Activated gamma-delta T cell treated with Interleukin-2 at 50 U/mL for 16 hours (primary cell): ENCODE measurements around the gene MAX.

Source experiments
- DNase-seq: peaks from one replicate; pipeline ENCODE4 v3.0.0-alpha.2; 2020

The MAX gene

DNA sequence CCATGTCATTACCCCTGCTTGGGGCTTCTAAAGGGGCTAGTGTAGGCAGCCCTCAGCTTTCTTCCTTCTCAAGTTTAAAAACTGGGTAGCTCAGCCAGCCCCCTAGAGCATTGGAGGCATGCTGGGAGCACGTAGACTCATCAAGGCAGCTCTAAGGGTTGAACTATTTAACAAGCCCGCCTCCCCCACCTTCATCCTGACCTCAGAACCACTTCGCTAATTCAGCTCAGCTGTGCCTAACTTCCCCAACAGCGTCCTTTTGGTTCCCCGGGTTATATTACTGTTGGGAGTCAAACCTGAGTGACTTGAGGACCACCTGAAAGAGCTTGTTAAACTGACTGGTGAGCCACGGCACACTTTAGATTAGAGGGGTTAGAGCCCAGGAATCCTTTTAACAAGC is 30.1 kb downstream of the MAX start:
- DNase-seq: no peak

DNA sequence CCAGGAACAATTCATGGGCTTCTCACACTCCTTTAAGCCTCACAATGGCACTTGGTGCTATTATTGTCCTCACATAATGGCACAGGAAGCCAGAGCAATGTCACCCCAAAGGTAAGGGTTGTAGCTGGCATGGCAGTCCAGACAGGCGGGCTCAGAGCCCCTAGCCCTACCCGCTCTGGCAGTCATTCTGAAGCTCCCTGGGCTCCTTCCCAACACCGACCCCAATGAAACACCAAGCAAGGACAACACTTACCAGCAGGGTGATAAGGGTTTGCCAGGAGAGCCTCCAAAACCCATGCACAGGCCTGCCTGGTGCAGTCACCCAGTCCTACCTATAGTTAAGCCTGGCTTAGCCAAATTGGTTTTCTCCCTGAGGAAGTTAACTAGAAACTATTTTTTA is 30.8 kb downstream of the MAX start:
- DNase-seq: no peak

DNA sequence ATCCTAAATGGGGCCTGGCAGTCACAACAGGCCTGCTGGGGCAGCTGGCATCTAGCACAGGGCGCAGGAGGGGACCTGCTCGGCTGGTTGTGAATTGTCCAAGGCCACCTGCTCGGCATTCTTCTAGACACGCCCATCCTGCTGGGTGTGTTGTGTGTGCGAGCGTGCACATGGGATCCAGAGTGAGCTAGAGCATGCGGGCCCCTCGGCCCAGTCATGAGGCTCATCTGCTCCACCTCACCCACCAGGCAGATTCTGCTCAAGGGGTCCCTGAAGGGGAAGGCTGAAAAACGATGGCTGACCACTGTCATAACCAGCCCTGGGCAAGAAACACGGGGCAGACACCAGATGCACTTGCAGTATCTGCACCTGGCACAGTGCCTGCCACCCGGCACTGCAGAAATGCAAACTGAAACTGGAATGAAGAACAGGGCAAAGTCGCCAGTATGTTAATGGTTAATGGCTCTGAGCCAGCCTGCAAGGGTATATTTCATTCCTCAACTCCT is 31.8 kb downstream of the MAX start:
- no peak for DNase-seq

DNA sequence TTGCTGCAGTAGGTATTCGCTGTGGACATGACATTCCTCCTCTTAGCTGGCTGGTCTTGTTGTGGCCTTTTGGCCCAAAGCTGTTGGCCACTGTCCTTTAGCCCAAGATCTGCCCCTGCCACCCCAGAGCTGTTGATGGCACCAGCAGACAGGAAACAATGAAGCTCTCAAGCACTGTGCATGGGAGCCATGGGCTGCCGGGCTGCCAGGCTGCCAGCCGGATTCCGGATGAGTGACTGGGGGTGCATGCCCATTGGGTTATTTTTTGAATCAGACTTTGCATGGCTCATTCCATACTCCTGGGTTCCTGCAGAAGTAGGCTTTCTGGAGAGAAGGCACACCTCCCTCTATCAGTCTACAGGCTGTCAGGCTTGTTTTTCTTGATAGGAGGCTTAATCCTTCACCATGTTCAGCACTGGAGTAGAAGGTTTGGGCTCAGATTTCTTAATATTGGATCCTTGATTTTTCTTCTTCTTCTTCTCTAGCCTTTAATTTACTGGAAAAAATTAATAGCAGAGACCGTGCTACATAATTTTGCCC is 32.4 kb downstream of the MAX start:
- DNase-seq: no peak

DNA sequence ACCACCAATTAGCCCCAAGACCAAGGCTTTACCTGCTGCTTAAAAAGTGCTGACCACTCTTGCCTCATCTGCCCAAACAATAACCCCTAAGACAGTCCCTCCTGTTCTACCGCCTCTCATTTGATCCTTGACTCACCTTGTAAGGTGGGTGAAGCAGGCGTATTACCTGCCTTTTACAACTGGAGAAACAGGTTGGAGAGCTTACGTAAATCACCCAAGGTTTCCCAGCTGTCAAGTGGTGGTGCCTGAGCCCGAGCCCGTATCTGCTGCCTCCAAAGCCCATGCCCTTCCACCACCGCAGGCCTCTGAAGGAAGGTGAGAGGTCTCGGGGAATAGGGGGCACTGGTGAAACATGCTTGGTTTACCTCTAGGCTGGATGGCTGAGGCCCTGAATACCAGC is 36.6 kb downstream of the MAX start:
- no peak for DNase-seq

DNA sequence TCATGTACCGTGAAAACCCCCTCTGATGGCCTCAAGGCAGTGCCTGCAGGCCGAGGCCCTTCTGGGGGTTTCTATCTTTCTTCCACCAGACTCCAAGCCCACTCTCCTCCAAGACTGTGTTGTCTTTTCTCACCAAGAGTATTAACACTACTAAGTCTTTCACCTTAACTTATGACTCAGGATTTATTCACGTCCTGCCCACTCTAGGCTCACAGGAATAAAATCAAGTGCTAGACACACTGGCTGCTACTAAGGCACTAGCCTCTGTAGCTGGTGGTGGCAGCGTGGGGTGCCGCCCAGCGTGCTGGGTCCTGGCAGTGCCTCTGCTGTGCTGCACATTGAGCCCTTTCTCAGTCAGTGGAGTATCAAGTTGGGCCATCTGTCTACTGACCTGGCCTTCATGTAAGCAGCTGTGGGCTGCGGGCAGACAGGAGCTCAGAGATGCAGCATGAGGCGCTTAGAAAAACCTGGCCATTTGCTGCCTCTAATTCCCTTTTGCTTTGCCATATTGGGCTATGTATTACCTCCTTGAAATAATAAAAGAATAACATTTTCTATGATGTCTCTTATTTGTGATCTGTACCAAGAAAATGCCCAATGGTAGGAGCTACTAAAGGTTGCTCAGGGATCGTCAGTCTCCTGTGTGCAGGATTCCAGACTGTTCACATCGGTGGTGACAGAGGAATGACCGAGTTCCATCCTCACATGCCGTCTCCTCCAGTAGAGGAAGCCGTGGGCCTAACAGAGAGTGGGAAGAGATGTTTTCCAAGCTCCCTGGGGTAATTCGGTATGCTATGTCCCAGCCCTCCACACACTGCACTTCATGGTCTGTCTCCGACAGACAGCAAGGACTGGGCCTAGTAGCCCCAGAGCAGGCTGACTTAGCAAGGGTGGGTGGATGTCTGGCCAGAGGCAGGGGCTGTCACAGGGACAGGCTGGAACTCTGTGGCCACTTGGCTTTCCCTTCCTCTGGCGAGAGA is 39.9 kb downstream of the MAX start:
- DNase-seq: no peak

DNA sequence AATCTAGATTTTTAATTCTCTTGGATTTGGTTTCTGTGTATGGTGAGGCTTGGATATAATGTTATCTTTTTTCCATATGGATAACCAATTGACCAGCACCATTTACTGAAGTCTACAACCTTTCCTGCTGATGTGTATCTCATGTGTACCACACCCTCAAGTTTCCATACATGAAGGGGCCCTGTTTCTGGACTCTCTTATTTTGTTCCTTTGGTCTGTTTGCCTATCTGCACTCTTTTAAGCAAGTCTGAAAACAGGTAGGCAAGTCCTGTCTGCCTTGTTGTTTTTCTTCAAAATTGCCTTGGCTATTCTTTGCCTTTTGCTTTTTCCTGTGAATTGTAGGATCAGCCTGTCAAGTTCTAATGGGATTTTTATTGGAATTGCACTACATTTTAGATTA is 44.6 kb downstream of the MAX start:
- DNase-seq: no peak

DNA sequence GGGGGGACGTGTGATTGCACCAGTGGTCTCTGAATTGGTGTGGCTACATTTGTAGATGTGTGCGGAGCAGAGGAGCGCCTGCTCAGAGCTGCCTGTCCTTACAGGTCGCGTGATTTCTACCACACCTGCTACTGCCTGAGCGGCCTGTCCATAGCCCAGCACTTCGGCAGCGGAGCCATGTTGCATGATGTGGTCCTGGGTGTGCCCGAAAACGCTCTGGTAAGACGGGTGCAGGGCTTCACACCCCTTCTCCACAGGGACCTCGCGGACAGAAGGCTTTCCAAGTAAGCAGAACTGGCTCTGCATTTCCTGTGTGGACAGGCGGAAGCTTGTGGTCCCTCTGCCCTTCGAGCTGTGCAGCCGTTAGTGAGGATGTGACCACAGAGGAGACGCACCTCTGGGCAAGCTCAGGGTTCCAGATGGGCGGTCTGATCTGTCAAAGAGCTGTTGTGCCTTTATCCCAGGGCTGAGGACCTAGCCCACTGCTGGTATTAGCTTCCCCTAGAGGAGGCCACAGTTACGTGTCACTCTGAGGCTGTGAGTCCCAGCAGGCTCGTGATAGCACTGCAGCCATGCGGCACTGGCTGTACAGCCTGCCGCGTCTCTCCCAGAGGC is 47.7 kb downstream of the MAX start:
- no peak for DNase-seq

DNA sequence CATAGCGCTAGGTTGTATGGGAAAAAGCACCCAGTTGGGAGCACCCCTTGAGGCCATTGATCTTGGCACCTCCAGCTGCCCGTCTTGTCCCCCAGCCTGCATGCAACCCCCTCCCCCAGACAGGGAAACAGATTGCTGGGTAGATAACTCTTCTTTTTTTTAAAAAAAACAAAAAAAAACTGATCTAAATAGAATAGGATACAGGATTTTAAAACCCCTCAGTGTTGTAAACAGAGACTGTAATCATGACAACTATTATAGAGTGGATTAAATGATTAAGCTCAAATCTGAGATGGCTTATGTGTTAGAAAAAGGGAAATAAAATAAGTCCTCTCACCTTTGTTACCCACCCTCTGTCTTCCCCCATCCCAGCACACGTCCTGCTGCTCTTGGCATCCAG is 48.9 kb downstream of the MAX start:
- no peak for DNase-seq

DNA sequence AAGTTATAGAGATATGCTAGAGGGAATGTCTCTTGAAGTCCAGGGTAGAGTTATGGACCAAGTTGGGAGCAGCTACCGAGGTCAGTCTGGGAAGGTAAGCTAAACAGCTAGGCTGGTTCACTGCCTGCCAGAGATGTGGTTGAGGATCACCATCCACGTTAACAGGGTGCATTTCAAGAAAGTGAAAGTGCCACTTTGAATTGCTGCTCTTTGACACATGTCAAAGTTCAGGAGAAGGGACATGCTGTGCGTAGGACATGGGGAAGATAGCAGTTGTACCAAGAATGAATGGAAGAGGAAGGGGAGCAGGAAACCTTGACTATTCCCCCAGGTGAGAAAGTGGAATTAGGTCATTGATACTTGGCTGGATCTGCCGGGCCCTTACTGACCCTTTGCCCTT is 49.5 kb downstream of the MAX start:
- DNase-seq: no peak

DNA sequence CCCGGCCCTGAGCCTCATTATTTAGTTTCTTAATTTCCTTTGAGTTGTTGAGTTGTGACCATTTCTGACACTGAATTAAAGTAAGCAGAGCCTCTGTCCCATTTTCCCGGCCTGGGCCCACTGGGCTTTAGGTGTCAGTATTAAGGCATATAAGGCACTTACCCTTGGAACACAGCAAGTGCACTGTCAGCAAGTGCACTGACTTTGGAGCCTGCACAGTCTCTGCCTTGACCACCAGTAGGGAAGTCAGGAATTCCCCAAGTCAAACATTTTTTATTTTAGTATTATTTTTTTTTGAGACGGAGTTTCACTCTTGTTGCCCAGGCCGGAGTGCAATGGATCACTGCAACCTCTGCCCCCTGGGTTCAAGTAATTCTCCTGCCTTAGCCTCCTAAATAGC is 56.6 kb downstream of the MAX start:
- DNase-seq: no peak

DNA sequence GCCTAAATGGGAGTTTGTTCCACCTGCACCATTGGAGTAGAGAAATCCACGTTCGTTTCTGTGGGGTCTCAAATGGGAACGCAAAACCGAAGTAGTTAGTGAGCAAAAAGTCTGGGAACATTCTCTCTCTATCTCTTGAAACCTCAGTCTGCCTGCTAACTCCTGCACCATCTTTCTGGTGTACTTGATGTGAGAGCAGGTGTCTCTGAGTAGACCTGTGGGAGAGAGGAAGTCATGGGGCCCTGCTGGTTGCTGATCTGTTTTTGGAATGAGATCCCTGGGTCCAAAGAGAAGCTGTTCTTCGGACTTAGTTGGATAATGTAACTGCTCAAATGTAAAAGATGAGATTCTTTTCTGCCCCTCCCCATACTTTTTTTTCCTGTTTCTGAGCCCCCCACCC is 57.3 kb downstream of the MAX start:
- no peak for DNase-seq

DNA sequence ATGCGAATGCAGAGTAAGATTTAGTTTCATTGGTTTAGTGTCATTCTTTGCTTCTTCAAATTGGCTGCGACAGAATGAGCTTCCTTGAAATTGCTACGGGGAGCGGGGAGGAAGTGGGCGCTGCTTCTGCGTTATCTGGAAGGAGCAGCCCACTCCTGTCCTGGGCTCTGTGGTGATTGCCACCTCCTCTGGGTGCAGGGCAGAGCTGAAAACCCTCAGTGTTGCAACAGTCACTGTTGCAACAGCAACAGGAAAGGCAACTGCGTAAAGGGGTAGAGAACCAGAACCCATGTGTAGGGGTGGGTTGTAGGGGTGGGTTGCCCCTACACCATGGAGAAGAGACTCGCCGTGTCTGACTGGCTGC is 57.7 kb downstream of the MAX start:
- no peak for DNase-seq

DNA sequence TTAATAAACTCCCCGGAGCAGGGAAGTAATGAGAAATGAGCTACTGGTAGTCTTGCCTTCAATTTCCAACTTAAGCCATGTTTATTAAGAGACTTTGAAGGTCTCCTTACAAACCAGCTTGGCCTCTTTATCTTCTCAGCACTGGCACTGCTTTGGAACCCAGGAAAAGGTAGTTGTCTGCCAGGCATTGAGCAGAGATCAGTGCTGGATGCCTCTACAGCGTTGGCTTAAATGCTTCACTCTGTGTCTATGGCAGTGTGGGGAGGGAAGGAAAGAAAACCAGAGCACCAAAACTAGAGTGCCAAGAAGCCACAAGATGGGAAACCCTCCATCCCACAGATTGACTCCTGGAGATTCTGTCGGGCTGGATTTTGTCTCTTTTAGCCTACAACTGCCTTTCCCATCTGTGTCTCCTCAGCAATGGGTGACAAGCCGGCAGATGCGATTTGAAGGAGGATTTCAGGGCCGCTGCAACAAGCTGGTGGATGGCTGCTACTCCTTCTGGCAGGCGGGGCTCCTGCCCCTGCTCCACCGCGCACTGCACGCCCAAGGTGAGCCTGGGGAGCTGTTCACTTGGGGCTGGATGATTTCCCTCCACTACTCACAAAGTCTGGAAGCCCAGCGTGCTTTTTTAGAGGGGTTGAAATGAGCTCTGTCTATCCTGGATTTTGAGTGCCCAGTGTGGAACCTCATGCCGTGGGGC is 58.3 kb downstream of the MAX start:
- DNase-seq: no peak

DNA sequence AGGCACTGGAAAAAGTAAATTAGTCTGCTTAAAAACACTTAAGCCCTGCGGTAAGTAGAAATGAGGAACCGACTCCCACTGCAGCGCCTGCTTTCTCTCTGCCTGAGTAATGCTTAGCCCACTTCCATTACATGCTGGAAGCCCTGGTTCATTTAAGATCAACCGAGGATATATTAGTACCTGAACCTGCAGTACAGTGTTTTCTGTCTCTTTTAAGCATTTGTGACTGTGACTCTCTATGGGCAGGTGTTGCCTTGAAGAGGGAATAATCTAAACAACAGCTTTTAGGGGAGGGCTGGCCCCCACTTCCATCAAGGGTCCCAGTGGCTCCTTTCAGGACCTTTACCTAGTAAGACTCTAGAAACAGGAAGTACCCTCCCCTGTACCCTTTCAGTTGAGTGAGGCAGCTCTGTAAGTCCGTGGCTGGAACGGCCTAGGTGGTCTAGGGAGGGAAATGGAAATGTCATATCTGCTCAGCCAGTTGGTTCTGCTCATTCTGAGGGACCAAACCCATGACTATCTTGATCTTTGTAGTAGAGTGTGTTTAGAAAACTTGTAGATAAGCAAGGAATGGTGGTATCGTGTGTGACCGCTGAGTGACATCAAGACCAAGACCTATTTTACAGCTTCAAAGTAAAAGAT is 59.5 kb downstream of the MAX start:
- no peak for DNase-seq

DNA sequence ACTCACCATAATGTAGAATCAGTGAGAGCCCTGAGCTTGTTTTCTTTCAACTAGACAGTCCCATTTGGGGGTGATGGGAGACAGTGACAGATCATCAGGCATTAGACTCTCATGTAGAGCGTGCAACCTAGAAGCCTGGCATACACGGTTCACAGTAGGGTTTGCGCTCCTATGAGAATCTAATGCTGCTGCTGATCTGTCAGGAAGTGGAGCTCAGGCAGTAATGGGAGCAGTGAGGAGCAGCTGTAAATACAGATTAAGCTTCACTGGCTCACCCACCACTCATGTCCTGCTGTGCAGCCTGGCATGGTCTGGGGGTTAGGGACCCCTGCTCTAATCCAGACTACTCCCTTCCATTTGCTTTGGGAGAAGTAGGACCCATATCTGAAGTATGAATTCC is 60.0 kb downstream of the MAX start:
- no peak for DNase-seq

DNA sequence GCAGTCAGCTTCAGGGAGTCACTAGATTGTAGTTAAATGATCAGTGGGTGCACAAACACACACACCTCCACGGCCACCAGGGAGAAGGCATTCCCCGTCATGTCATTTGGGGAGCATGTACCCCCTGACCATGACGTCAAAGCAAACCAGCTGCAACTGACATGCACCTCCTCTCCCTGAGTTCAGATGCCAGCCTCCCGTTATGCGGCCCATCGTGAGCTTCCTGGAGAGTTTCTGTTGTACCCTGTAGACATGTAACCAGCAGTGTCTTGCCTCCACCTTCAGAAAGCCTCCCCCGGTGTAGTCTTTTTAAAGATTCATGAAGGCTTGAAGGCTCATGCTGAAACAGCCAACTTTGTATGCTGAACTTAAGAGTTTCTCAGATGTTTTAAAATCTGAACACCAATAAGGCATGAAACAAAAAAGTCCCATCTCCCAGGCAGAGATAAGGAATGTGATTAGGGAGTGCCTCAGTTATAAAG is 60.8 kb downstream of the MAX start:
- no peak for DNase-seq

DNA sequence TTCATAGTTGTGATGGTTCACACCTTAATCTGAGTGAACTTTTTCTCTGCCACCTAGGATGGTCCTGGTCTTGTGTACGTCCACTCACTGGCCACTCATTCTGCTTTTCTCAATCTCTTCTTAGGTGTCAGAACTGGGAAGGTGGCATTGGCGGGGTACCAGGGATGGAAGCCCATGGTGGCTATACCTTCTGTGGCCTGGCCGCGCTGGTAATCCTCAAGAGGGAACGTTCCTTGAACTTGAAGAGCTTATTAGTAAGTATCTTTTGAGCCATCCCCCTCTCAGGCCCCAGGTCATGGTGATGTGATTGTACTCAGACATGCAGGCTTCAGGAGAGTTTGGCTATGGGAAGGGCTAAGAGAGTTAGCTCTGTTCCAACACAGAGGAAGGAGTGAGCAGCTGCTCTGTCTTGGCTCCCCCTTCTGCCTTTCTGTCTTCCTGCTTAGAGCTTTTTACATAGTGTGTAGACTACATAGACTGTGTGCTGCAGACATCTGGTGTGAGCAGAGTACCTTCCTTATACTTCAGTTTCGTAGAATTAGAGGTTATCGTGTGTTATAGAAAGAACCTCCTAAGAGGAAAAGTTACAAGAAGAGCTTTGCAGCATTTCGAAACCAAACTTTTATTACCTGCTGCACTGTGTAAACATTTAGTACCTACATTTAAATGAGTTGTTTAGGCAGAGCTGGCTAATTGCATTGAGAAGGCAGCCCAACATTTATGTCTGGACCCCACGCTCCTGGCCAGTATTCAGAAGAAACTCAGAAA is 61.5 kb downstream of the MAX start:
- no peak for DNase-seq

DNA sequence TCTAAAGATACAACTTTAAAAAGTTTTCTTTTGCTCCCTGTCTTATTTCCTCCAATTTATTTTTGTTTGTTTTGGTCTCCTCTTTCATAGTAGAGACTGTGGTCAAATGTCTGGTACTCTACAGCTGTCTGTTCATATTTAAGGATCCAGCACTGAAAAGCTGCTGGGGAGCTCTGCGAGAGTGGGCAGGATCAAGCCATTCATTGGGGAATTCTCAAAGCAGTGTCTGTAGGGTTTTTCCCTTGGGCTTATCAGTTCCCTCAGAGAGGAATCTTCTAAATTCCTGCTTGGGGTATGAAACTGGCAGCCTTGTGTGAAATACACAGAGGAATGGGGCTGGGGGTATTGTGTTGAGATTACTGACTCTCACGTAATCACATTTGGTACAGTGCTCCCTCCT is 63.4 kb downstream of the MAX start:
- no peak for DNase-seq

DNA sequence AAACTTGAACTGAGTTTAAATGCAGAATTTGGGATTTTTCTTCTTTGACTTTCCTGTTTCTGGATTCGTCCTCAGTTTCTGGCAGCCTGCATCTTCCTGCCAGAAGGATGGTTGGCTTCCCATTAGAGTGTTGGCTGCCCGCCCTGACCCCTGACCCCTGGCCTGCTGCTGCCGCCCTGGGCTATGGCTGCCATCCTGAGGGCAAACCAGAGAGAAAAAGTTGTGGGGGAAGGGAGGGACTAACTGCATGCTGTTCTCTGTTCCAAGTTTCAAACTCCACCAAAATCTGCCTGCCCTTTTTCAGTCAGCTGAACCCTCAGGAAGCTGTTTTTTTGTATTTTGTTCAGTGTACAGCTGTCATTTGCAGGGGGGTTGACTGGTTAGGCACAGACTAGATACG is 67.3 kb downstream of the MAX start:
- no peak for DNase-seq

DNA sequence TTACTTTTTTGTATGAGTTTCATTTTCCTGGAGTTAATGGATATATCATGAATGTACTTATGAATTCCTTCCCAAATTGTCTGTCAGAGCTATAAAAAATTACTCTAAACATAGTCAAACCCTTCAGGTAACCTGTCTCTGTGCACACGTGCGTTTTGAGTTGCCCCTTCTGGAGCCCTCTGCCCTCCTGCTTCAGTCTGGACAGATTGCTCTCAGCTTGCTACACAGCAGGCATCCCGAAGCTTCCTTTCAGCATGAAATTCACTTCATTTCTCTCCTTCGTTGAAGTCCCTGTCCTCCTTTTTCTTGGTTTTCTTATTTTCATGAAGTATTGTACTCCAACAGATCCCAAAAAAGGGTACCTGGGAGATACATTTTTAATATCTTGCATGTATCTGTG is 68.3 kb downstream of the MAX start:
- DNase-seq: no peak

DNA sequence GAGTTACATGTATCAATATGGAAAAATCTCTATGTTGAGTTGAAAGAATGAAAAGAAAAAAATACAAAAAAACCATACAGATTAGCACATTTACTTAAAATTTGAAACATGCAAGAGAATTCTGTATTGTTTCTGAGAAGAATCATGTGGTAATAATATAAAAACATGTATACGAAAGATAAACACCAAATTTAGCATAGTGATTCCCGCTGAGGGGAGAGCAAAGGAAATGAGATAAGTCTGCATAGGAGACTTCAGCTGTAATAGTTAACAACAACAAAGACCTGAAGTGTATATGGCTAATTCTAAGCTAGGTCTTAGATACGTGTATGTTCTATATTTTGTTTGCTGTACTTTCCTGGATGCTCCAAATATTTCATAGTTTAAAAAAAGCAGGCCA is 69.1 kb downstream of the MAX start:
- no peak for DNase-seq
